WTC11 (cell line): ENCODE results near the gene SORCS2.

Source experiments
- CREM ChIP-seq: sonication (generic); formaldehyde crosslinking; IDR thresholded peaks from 2 replicates; pipeline ENCODE4 v1.8.1; 2022; ENCODE audit warnings: mild to moderate bottlenecking, missing genetic modification reagents, moderate library complexity
- FOXK1 ChIP-seq: sonication (generic); formaldehyde crosslinking; IDR thresholded peaks from 2 replicates; pipeline ENCODE4 v1.8.0; 2022; ENCODE audit warnings: mild to moderate bottlenecking, moderate library complexity, missing genetic modification reagents
- NFATC4 ChIP-seq: fragments of 250-450 bp; sonication (Bioruptor Pico); IDR thresholded peaks from 2 replicates; pipeline ENCODE4 v1.9.0; 2021; ENCODE audit warnings: mild to moderate bottlenecking
- NFE2L1 ChIP-seq: sonication (generic); formaldehyde crosslinking; IDR thresholded peaks from 2 replicates; pipeline ENCODE4 v1.8.1; 2023; ENCODE audit warnings: missing genetic modification reagents
- NFYB ChIP-seq: sonication (generic); formaldehyde crosslinking; conservative IDR thresholded peaks from 2 replicates; pipeline ENCODE4 v1.8.0; 2022; ENCODE audit warnings: low read depth, missing genetic modification reagents
- NR2C2 ChIP-seq: sonication (generic); formaldehyde crosslinking; IDR thresholded peaks from 2 replicates; pipeline ENCODE4 v1.8.0; 2022; ENCODE audit warnings: mild to moderate bottlenecking, missing genetic modification reagents
- NR3C1 ChIP-seq: sonication (generic); formaldehyde crosslinking; conservative IDR thresholded peaks from 2 replicates; pipeline ENCODE4 v1.8.1; 2023; ENCODE audit warnings: low read depth, mild to moderate bottlenecking, missing genetic modification reagents
- SP1 ChIP-seq: sonication (generic); formaldehyde crosslinking; conservative IDR thresholded peaks from 2 replicates; pipeline ENCODE4 v1.8.1; 2022; ENCODE audit warnings: missing genetic modification reagents
- ZNF121 ChIP-seq: sonication (generic); formaldehyde crosslinking; IDR thresholded peaks from 2 replicates; pipeline ENCODE4 v1.8.0; 2023; ENCODE audit warnings: missing genetic modification reagents
- ZNF317 ChIP-seq: sonication (generic); formaldehyde crosslinking; IDR thresholded peaks from 2 replicates; pipeline ENCODE4 v1.8.1; 2023; ENCODE audit warnings: low read depth, mild to moderate bottlenecking, moderate library complexity, missing genetic modification reagents, borderline replicate concordance
- TF ChIP-seq, protein P1 (sequence below): fragments of 200-600 bp; IDR thresholded peaks from 2 replicates; pipeline ENCODE4 v1.8.0; 2022; ENCODE audit warnings: antibody characterized with exemption
- TF ChIP-seq, protein P2 (sequence below): sonication (generic); formaldehyde crosslinking; IDR thresholded peaks from 2 replicates; pipeline ENCODE4 v1.8.1; 2022; ENCODE audit warnings: low read depth, missing genetic modification reagents, borderline replicate concordance
- TF ChIP-seq, protein P3 (sequence below): sonication (generic); formaldehyde crosslinking; IDR thresholded peaks from 2 replicates; pipeline ENCODE4 v1.8.1; 2022; ENCODE audit warnings: missing genetic modification reagents, borderline replicate concordance

DNA sequence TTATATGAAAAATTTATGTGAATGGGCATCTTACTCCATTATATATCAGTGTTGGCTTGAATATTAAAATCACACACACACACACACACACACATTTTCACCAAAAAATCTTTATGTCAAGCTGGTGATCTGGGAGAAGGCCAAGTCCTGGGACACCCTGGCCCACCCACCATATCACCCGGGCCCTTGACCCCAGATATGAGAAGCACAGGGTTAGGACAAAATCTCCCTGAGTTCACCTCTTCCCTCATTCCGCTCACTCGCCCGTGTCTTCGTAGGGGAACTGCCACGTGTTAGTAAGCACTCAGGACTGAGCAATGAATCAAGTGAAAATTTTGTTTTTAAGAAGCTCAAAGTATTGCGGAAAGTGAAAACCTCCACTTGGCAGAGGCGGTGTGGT is 346.2 kb downstream of the SORCS2 start:
- TF ChIP-seq, protein P1, sequence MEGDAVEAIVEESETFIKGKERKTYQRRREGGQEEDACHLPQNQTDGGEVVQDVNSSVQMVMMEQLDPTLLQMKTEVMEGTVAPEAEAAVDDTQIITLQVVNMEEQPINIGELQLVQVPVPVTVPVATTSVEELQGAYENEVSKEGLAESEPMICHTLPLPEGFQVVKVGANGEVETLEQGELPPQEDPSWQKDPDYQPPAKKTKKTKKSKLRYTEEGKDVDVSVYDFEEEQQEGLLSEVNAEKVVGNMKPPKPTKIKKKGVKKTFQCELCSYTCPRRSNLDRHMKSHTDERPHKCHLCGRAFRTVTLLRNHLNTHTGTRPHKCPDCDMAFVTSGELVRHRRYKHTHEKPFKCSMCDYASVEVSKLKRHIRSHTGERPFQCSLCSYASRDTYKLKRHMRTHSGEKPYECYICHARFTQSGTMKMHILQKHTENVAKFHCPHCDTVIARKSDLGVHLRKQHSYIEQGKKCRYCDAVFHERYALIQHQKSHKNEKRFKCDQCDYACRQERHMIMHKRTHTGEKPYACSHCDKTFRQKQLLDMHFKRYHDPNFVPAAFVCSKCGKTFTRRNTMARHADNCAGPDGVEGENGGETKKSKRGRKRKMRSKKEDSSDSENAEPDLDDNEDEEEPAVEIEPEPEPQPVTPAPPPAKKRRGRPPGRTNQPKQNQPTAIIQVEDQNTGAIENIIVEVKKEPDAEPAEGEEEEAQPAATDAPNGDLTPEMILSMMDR, result no peak
- TF ChIP-seq, protein P2, sequence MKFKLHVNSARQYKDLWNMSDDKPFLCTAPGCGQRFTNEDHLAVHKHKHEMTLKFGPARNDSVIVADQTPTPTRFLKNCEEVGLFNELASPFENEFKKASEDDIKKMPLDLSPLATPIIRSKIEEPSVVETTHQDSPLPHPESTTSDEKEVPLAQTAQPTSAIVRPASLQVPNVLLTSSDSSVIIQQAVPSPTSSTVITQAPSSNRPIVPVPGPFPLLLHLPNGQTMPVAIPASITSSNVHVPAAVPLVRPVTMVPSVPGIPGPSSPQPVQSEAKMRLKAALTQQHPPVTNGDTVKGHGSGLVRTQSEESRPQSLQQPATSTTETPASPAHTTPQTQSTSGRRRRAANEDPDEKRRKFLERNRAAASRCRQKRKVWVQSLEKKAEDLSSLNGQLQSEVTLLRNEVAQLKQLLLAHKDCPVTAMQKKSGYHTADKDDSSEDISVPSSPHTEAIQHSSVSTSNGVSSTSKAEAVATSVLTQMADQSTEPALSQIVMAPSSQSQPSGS (CRISPR knock-in tag), result no peak
- no peak for TF ChIP-seq SP1 (CRISPR knock-in tag)
- TF ChIP-seq ZNF317, result no peak
- TF ChIP-seq NR3C1 (CRISPR knock-in tag), result no peak
- TF ChIP-seq NFE2L1 (CRISPR knock-in tag), result no peak
- no peak for TF ChIP-seq ZNF121 (CRISPR knock-in tag)
- TF ChIP-seq NFYB (CRISPR knock-in tag), result no peak
- TF ChIP-seq CREM, result no peak
- no peak for TF ChIP-seq NR2C2 (CRISPR knock-in tag)
- no peak for TF ChIP-seq NFATC4
- TF ChIP-seq FOXK1 (CRISPR knock-in tag), result no peak
- TF ChIP-seq, protein P3, sequence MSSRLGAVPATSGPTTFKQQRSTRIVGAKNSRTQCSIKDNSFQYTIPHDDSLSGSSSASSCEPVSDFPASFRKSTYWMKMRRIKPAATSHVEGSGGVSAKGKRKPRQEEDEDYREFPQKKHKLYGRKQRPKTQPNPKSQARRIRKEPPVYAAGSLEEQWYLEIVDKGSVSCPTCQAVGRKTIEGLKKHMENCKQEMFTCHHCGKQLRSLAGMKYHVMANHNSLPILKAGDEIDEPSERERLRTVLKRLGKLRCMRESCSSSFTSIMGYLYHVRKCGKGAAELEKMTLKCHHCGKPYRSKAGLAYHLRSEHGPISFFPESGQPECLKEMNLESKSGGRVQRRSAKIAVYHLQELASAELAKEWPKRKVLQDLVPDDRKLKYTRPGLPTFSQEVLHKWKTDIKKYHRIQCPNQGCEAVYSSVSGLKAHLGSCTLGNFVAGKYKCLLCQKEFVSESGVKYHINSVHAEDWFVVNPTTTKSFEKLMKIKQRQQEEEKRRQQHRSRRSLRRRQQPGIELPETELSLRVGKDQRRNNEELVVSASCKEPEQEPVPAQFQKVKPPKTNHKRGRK, result no peak
